Smooth muscle cell of the brain vasculature (primary cell): ENCODE results near the gene NAT8L.
"Not testable (repeated sequence)": the region's sequence is repeated elsewhere in the genome, so short reads cannot be mapped to it uniquely, and the experiment has no call there.

Experiments
- DNase-seq: peaks from one replicate; pipeline ENCODE4 v3.0.0-alpha.2; 2012; ENCODE audit warnings: low read depth, low spot score

The NAT8L gene, protein sequence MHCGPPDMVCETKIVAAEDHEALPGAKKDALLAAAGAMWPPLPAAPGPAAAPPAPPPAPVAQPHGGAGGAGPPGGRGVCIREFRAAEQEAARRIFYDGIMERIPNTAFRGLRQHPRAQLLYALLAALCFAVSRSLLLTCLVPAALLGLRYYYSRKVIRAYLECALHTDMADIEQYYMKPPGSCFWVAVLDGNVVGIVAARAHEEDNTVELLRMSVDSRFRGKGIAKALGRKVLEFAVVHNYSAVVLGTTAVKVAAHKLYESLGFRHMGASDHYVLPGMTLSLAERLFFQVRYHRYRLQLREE

DNA sequence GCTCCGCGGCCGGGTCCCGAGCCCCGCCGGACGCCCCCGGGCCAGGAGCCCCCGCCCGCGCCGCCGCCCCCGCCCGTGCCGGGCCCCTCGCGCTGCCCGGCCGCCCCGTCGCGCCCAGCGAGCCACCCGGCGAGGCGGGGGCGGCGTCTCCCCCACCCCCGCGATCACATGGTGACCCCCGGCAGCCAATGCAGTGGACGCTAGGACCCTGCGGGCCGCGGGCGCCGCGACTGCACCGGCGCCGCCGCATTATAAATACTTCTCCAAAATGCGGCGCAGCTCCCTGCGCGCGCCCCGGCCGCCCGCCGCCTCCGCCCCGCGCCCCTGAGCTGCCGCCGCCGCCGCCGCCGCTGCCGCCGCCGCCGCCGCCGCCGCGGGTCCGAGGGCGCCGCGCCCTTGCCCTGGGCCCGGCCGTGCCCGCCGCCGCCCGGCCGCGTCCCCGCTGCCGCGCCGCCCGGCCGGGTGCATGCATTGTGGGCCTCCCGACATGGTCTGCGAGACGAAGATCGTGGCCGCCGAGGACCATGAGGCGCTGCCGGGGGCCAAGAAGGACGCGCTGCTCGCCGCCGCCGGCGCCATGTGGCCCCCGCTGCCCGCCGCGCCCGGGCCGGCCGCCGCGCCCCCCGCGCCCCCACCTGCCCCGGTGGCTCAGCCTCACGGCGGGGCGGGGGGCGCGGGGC is at the start of gene NAT8L:
Gene NAT8L, plus strand, starts transcription at position 282 of the 680 bp plus-strand sequence. Its CDS starts 185 bp downstream, at position 467.
- no peak for DNase-seq

DNA sequence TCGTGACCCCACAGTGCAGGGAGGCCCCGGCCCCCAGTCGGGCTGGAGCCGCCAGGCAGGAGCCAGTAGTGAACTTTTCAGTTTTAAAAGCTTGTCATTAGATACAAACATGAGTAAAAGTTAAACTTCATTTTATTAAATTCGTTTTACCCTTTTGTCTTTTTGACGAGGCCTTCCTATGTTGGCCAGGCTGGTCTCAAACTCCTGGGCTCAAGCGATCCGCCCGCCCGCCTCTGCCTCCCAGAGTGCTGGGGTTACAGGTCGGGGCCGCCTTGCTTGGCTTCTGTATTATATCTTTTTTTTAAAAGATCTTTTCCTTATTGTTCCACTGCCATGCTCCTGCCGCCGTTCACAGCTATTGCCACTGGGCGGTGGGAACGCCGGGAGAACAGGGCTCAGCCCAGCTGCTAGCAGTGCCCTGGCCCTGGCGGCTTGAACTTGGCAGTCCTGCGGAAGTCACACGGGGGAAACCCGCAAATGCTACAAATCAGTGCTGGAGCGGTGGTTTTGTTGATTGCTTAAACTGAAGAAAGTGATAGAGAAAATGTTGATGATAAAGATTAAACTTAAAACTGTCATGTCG is 49.4 kb upstream of the NAT8L start:
- DNase-seq, result no peak

DNA sequence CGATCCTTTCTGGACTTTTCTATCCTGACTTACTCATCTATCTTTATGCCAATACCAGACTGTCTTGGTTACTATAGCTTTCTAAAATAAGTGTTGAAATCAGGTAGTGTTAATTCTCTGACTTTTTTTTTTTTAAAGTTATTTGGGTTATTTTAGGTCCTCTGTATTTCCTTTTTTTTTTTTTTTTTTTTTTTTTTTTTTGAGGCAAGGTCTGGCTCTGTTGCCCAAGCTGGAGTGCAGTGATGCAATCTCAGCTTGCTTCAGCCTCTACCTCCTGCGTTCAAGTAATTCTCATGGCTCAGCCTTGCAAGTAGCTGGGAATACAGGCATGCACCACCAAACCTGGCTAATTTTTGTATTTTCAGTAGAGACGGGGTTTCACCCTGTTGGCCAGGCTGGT is 47.5 kb upstream of the NAT8L start:
- DNase-seq, result no peak

DNA sequence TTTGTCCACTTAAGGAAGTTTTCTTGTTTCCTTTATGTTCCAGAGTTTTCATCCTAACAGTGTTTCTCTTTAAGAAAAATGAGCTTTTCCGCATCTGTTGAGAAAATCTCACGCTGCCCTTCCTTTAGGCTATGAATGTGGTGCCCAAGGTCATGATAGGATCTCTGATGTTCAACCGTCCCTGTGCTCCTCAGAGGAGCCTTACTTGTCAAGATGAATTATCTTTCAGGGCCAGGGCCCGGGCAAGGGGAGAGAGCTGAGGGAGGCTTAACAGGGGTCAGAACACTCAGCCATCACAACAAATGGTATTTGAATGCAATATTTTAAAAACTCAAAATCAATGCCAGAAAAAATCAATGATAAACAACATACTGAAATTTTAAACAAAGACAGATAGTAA is 44.1 kb upstream of the NAT8L start:
- DNase-seq, result no peak

DNA sequence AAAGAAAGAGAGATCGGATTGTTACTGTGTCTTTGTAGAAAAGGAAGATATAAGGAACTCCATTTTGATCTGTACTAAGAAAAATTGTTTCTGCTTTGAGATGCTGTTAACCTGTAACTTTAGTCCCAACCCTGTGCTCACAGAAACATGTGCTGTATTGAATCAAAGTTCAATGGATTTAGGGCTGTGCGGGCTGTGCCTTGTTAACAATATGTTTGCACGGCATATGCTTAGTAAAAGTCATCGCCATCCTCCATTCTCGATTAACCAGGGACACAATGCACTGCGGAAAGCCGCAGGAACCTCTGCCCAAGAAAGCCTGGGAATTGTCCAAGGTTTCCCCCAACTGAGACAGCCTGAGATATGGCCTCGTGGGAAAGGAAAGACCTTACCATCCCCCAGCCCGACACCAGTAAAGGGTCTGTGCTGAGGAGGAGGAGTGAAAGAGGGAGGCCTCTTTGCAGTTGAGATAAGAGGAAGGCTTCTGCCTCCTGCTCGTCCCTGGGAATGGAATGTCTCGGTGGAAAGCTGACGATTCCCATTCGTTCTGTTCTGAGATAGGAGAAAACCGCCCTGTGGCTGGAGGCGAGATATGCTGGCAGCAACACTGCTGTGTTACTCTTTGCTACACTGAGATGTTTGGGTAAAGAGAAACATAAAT is 37.6 kb upstream of the NAT8L start:
- DNase-seq, result not testable (repeated sequence)

DNA sequence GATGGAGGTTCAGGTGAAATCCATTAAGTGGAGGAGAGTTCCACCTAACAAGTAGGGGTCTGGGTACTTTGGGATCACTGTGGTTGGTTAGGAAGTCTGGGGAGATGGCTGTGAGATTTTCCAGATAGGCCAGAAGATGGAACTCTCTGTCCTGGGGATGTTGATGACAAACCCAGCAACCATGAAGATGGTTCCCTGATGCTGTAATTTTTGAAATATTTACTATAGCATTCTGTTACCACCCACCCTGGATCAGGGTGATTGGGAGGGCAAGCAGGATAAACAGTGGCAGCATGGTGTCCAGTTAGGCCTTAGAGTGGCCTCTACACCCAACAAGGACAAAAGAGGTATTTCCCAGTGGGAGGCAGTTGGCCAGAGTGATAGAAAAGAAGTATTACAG is 34.4 kb upstream of the NAT8L start:
- no peak for DNase-seq

DNA sequence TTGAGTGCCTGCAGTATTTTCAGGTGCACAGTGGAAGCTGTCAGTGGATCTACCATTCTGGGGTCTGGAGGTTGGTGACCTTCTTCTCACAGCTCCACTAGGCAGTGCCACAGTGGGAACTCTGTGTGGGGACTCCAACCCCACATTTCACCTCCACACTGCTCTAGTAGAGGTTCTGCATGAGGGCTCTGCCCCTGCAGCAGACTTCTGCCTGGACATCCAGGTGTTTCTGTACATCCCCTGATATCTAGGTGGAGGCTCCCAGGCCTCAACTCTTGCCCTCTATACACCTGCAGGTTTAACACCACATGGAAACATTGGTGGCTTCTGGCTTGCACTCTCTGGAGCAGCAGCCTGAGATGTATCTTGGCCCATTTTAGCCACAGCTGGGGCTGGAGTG is 33.3 kb upstream of the NAT8L start:
- no peak for DNase-seq

DNA sequence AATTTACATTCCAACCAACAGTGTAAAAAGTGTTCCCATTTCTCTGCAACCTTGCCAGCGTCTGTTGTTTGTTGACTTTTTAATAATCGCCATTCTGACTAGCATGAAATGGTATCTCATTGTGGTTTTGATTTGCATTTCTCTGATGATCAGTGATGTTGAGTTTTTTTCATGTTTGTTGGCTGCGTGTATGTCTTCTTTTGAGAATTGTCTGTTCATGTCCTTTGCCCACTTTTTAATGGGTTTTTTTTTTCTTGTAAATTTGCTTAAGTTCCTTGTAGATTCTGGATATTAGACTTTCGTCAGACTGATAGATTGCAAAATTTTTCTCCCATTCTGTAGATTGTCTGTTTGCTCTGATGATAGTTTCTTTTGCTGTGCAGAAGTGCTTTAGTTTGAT is 32.0 kb upstream of the NAT8L start:
- not testable (repeated sequence) for DNase-seq

DNA sequence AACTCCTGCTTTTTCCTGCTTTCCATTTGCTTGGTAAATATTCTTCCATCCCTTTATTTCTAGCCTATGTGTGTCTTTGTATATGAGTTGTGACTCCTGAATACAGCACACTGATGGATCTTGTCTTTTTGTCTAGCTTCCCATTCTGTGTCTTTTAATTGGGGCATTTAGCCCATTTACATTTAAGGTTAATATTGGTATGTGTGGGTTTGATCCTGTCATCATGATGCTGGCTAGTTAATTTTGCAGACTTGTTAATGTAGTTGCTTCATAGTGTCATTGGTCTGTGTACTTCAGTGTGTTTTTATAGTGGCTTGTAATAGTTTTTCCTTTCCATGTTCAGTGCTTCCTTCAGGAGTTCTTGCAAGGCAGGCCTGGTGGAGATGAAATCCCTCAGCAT is 28.0 kb upstream of the NAT8L start:
- not testable (repeated sequence) for DNase-seq

DNA sequence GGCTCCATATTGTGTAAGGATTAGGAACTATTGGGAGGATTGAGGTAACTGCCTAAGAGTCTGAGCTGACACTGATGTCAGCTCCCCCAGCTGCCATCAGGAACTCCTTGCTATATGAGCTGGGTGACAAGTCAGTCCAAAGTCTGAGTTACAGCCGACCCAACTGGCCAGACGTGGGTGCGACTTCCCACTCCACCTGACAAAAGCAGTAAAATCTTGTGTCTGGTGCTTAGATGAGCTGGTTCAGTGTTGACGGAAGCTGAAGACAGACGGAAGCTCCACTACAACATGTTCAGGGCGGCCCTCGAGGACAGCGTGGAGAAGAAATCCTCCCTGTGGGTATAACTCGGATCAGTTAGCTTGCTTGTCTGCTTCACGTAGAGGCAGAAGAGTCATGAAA is 22.8 kb upstream of the NAT8L start:
- DNase-seq, result no peak

DNA sequence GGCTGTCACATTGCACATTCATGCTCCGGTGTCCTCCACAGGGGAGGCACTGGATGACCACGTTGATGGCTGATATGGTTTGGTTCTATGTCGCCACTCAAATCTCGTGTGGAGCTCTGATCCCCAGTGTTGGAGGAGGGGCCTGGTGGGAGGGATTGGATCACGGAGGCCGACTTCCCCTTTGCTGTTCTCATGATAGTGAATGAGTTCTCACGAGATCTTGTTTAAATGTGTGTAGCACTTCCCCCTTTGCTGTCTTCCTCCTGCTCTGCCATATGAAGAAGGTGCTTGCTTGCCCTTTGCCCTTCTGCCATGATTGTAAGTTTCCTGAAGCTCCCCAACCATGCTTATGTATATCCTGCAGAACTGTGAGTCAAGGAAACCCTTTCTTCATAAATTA is 22.3 kb upstream of the NAT8L start:
- DNase-seq, result no peak

DNA sequence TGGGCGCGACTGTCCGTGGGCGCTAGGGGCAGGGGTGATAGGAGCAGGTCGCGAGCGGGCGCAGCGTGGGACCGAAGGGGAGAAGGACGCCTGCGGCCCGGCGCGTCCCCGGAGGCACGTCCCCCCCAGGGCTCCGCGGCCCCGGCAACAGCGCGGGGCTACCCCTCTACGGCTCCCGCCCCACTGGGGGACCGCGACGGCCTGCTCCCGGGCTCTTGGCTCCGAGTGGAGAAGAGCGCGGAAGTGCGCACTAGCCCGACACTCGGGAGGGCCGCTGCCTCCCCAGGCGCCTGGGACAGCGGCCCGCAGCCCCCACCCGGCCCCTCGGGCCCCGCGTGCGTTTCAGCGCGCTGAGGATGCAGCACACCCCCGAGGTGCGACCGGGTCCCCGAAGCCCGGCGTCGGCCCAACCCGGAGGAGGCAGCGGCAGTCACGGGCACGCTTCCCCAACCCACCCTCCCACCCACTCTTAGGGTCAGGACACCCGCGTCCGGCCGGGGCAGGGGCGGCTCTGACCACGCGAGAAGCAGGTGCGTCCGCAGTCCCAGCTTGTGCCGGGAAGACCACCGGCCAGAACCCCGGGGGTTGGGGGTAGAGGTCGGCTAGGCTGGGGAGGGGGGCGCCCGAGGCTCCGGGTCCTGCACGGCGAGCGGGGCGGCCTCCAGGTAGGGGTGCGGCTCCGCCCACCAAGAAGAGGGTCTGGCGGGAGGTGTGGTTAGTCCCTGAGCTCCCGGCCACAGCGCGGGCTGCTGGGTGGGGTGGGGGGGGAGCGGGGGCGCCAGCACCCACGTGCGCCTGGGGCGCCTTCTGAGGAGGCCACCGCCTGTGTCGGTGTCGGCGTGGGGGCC is 18.5 kb upstream of the NAT8L start:
- DNase-seq, result no peak

DNA sequence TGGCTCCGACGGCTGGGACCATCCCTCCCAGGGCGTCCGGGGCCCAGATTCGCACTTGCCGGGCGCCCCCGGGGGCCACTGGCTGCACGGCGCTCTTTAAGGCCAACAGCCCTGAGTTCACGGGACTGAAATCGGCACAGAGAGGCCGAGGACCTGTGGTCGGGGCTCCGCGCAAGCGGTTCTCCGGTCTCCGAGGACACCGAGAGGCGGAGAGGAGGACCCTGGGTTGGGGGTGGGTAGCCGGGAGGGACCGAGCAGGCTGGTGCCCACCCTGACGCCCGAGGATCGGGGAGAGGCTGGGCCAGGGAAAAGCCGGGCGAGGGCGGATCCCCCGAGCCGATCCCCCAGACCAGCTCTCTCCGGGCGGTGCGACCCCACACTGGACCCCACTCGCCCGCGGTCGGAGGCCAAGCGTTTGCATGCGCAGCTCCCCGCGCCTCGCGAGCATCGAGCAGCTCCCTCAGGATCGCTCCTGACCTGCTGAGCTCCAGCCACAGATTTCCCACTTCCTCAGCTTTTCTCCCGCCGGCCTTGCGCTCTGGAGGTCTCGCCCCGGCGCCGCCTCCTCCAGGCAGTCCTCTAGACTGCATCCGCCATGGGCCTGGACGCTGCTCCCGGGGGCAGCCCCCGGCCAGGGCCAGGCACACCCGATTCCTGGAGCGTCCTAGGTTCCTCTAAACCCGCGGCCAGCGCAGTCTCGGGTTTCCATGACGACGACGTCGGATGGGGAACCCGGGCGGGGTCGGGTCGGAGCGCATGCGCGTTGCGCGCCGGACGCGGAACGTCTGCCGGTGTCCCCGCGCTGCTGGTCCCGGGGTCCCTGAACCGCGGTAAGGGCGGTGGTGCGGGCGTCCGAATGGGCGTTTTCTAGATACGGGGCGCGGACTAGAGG is 17.6 kb upstream of the NAT8L start:
- DNase-seq, result no peak

DNA sequence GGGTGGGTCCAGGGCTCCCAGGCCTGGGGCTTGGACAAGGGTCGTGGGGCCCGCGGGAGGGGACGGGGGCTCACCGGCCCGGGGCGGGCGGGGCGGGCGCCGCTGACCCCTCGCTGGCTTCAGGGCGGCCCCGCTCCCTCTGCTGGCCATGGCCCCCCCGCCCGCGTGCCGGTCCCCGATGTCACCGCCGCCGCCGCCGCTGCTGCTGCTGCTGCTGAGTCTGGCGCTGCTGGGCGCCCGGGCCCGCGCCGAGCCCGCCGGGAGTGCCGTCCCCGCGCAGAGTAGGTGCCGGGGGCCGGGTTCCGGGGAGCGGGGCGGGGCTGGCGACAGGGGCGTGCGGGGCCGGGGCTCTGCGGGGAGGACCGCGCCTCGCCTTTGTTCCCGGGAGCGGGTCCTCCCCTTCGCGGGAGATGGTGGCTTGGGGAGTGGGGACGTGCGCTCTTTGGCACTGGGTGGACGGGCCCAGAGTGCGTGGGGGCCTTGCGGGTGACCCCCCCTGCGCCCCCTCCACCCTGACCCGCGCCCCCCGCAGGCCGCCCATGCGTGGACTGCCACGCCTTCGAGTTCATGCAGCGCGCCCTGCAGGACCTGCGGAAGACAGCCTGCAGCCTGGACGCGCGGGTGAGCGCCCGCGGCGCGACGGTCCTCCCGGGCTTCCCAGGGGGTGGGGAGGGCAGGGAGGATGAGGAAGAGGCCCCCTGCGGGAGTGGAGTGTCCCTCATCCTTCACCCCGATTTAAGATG is 16.8 kb upstream of the NAT8L start:
- DNase-seq, result no peak

DNA sequence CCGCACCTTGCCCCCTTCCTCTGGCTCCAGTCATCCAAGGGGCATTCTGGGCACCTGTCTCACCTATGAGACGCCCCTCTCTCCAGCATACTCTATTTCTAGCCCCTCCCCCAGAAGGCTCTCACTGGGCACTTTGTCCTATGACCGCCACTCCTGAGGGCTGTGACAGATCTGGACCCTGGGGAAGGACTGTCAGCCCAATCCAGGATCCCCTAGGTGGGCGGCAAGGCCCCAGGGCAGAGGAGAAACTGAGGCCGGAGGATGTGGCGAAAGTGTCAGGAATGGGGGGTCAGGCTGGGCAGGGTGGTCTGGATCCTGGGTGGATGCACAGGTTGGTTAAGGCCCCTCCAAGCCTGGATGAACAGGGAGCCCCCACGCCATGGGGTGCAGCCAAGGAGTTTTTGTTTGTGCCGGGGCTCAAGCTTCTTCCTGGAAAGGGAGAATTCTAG is 16.2 kb upstream of the NAT8L start:
- no peak for DNase-seq

DNA sequence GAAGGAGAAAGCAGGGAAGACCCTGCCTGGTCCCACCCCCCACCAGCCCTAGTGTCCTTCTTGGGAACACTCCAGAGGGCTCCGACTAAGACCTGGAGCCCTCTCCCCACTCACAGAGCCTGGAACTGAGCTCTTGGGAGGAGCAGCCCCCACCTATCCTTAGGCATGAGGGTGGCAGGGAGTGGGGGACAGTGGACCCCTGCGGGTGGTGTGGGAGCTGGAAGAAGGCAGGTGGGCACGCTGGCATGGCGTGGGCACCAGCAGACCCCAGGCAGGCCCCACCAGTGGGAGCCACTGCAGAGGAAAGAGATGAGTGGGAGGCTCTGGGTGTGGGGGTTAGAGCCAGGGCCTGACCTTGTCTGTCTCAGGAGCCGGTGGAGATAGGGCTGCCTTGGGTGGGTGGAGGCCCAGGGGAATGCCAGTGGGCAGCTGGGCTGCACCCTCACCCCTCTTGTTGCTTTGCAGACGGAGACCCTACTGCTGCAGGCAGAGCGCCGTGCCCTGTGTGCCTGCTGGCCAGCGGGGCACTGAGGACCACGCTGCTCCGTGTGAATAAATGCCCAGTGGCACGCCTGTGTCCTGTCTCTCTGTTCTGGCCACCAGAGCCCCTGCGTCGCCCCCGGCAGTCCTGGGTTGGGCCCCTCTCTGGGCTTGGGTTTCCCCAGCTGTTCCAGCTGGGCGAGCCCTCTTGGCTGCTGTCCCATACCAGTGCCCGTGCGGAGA is 15.6 kb upstream of the NAT8L start:
- no peak for DNase-seq

DNA sequence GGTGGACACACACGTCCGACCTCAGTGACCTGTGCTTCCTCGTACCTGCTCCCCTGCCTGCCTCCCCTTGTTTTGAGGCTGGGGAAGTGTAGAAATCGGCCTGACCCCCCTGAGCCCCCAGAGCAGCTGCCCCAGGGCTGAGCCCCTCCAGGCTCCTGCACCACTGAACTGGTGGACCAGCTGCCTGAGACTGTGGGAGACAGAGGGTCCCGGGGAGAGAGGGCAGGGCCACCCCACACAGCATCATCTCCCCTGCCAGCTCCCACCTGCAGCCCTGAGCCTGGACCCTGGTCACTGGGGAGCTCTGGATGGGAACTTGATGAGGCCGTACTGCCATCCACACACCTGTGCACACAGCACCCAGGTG is 15.0 kb upstream of the NAT8L start:
- no peak for DNase-seq

DNA sequence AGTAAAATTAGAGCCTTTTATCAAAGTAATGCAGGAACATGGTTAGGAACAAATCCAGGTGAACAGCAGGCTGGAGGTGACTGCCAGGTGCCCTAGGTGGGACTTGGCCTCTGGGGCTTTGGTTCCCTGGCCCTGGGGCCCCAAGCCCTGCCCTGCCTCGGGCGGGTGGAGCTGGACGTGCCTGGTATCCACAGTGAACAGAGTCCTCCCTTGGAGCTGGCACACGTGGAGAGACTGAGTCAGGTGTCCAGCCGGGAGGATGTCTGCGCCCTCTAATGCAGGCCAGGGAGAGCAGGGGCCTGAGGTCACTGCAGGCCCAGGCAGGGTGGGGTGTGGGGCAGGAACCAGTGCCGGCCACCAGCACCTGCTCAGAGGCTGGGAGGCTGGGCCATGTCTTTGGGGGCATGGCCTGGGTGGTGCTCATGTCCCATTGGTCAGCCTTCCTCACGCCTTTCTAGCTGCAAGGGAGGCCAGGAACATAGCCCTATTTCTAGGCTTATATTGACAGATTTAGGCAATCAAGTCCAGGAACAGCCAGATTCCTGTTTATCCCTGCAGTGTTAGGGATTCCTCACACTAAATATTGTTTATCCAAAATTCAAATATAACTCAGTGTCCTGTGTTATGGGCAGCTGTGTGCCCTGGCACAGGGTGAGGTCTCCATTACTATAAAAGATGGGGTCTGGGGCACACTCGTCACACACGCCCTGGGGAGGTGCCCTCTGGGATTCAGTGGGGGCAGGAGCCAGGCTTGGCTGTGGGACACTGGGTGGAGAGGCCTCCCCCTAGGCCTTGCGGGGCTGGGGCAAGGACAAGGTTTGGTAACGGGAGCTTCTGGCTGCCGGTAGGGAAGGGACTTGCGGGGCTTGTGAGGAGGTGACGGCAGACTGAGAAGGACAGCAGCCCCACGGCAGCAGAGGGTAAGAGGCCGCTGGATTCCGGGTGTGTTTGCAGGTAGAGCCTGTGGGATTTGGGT is 14.3 kb upstream of the NAT8L start:
- DNase-seq, result no peak
